Measurements from ENCODE around the gene F7.

- TF ChIP-seq SUZ12 (IDR thresholded peaks at IDR 0.05; ENCODE audit: extremely low read depth, insufficient read depth, insufficient read length) (no peak), ZNF274 (IDR thresholded peaks at IDR 0.05; ENCODE audit: low read depth, low read length) (no peak), YY1 (IDR thresholded peaks at IDR 0.05; ENCODE audit: insufficient read depth, insufficient read length) (no peak)
These were observed 20.1 kb downstream of the F7 start for GRCh38 chr13:113125506-113126264.
